Esophagus (tissue), 2 donors: ENCODE results near the gene A3GALT2. TPM values are rescaled to one million over a fixed set of nuclear protein-coding genes. Genes with fewer than 3 reads are reported as not detected.

Source experiments
- H3K27ac ChIP-seq, 2 donors: one replicate each; pipeline ENCODE4 v1.5.1; 2013; ENCODE audit warnings: low read depth in 2 of 2, mild to moderate bottlenecking in 2 of 2, inconsistent platforms in 1 of 2, low read length in 1 of 2, moderate library complexity in 1 of 2
- H3K27me3 ChIP-seq, 2 donors: one replicate each; pipeline ENCODE4 v1.6.1; 2013; ENCODE audit warnings: low read length in 2 of 2, control low read depth in 1 of 2, mild to moderate bottlenecking in 1 of 2; ENCODE audit not compliant: insufficient read depth in 2 of 2, control insufficient read depth in 1 of 2
- H3K36me3 ChIP-seq, 2 donors: one replicate each; pipeline ENCODE4 v1.6.1; 2013; ENCODE audit warnings: low read length in 1 of 2; ENCODE audit not compliant: control insufficient read depth in 2 of 2, insufficient read depth in 2 of 2
- H3K4me1 ChIP-seq, 2 donors: one replicate each; pipeline ENCODE4 v1.6.1; 2013; ENCODE audit warnings: low read length in 1 of 2; ENCODE audit not compliant: control insufficient read depth in 2 of 2, insufficient read depth in 2 of 2
- H3K4me3 ChIP-seq, 2 donors: one replicate each; pipeline ENCODE4 v1.5.1; 2013; ENCODE audit warnings: low read length in 2 of 2, mild to moderate bottlenecking in 2 of 2, low read depth in 1 of 2, moderate library complexity in 1 of 2
- H3K9me3 ChIP-seq, 2 donors: one replicate each; pipeline ENCODE4 v1.6.1; 2013; ENCODE audit warnings: mild to moderate bottlenecking in 2 of 2, low read depth in 1 of 2, low read length in 1 of 2, moderate library complexity in 1 of 2; ENCODE audit not compliant: control insufficient read depth in 2 of 2, insufficient read depth in 1 of 2
- WGBS, 2 donors: extraction: QIAGEN DNeasy Blood & Tissue Kit; methylation state at CpG; one replicate each; pipeline ENCODE4 v1.1.7; 2013; 5-methylcytosine and 5-hydroxymethylcytosine counted together
- polyA plus RNA-seq, 2 donors: library from polyadenylated mRNA; stranded (reverse); fragments of 200-250 nt; gene quantifications; one replicate each; pipeline ENCODE4 v1.2.3, GENCODE V29; 2013
- donor health status: healthy with polysubstance abuse.
- donor health status: Bipolar disorder and iron deficiency.

A3GALT2 gene
- under 1 TPM in 1 of 2 donors, not detected in 1; 0.04 TPM for polyA plus RNA-seq

DNA sequence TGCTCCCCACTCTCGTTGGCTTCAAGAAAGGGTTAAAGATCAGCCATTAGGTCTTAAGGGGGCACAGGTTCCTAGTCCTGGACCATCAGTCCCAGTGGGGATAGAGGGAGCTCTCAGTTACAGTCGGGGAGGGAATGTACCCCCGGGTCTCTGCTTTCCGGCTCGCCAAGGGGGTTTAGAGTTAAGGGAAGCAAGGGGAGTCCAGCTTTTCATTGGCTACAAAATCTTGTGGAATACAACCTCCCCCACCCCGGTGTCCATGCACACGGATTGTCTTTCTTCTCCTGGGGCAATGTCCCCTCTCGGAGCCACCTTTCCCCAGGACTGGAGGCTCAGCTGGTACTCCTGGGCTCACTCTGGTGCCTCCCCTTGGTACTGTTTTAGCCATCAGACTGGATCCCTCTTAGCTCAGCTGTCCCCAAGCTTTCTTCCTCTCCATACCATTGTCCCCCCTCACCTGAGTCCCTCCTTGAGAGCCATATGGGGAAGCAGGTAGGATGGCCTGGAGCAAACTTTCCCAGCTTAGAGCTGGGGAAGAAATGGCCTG, at the start of gene A3GALT2:
Gene A3GALT2, minus strand, starts transcription at position 480 of the 547 bp plus-strand sequence. Its CDS starts 0 bp downstream, at position 480.
- Histone ChIP-seq H3K36me3 (peaks cover 15 to 29% of the 10 kb centered on the region in 2 donors), H3K27ac (no peak within 1 kb of the TSS), H3K4me3 (no peak within 1 kb of the TSS), H3K9me3 (no peaks in the 10 kb centered on the region), H3K4me1 (no peaks in the 10 kb centered on the region), H3K27me3 (no peaks in the 10 kb centered on the region)
- 68 to 71% methylated on average over 8 of the region's 8 CpGs for WGBS, 2 donors

DNA sequence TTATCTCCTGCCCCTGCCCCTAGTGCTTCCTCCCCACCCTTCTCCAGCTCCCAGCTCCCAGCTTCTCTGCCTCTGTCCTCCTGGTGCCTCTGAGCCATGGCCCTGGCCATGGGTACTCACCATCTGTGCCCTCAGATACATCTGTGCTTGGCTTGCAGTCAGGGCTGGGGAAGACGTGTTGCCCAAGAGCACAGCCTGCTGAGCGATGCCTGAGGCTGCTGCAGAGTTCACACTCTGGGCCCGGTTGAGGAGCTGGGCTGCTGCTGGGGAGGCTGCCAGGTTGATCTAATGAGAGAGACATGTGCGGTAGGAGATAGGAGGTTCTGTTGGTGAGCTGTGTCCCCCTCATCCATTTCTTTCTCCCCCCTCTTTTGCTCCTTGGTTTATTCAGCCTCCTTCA, 49.4 kb upstream of the A3GALT2 start:
- Histone ChIP-seq H3K4me3 (no peak overlapping the region), H3K27me3 (no peaks in the 10 kb centered on the region), H3K36me3 (peaks cover 0 to 6% of the 10 kb centered on the region in 2 donors), H3K27ac (no peak overlapping the region), H3K4me1 (peaks cover 0 to 3% of the 10 kb centered on the region in 2 donors), H3K9me3 (no peaks in the 10 kb centered on the region)
- 58 to 62% methylated on average over 4 of the region's 4 CpGs for WGBS, 2 donors

DNA sequence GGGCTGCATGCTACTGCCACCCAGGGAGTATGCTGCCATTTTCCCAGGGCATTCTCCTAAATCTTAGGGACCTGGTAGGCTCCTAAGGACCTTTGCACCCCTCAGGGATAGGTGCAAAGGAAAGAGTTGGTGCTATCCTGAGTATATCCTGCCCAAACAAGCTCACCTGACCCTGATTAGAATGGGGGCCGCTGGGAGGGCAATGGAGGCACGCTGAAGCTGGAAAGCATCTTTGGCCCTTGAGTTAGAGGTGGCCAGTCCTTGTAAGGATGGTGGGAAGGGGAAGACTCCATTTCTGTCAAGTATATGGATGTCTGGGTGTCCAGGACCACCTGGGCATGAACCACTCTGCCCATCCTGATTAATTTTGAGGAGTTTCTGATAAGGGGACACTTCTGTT, 48.9 kb upstream of the A3GALT2 start:
- Histone ChIP-seq H3K27ac (no peak overlapping the region), H3K9me3 (no peaks in the 10 kb centered on the region), H3K27me3 (no peaks in the 10 kb centered on the region), H3K4me1 (peaks cover 0 to 3% of the 10 kb centered on the region in 2 donors), H3K36me3 (peaks cover 0 to 6% of the 10 kb centered on the region in 2 donors), H3K4me3 (no peak overlapping the region)
- WGBS, 2 donors: 52 to 90% methylated on average over 2 of the region's 2 CpGs

DNA sequence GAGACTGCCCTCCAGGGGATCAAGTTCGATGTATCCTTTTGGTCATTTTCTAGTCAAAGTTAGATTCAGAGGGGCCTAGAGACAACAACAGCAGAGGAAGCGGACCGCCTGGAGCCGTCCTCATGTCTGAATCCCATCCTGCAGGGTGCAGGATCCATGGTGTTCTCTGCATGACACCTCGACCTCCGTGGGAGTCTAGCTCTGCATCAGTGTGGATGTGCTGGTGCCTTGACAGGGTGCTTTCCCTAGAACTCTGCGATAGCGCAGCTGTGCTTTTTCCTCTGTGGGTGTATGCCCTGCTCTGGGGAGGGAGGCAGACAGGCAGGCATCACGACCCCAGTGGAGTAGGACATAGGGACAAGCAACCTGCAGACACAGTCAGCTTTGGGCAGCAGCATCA, 48.2 kb upstream of the A3GALT2 start:
- H3K9me3 ChIP-seq: no peaks in the 10 kb centered on the region
- H3K4me1 ChIP-seq: peaks cover 0 to 10% of the 10 kb centered on the region in 2 donors
- no peaks in the 10 kb centered on the region for H3K27me3 ChIP-seq
- peaks cover 0 to 6% of the 10 kb centered on the region in 2 donors for H3K36me3 ChIP-seq
- H3K4me3 ChIP-seq: no peak overlapping the region
- H3K27ac ChIP-seq: no peak overlapping the region
- 77 to 83% methylated on average over 9 of the region's 9 CpGs for WGBS, 2 donors

DNA sequence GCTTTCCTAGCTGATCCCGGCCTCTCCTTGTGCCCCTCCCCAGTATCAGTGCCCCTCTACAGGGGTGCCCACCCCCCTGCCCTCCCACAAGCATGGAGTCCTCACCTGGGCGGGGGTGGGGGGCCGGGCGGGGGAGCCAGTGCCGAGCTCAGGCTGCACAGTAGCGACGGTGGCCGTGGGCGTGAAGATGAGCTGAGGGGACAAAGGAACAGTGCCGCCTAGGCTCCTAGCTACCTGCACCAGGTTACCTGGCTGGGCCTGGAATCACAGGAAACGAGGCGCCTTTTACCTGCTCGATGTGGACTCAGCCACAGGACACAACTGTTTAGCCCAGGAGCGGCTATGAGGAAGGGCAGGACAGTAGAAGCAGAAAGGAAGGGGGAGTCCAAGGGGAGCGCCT, 47.5 kb upstream of the A3GALT2 start:
- Histone ChIP-seq H3K27me3 (no peaks in the 10 kb centered on the region), H3K36me3 (peaks cover 0 to 6% of the 10 kb centered on the region in 2 donors), H3K4me3 (no peak overlapping the region), H3K4me1 (peaks cover 0 to 10% of the 10 kb centered on the region in 2 donors), H3K9me3 (no peaks in the 10 kb centered on the region), H3K27ac (no peak overlapping the region)
- WGBS, 2 donors: 88 to 91% methylated on average over 15 of the region's 15 CpGs

DNA sequence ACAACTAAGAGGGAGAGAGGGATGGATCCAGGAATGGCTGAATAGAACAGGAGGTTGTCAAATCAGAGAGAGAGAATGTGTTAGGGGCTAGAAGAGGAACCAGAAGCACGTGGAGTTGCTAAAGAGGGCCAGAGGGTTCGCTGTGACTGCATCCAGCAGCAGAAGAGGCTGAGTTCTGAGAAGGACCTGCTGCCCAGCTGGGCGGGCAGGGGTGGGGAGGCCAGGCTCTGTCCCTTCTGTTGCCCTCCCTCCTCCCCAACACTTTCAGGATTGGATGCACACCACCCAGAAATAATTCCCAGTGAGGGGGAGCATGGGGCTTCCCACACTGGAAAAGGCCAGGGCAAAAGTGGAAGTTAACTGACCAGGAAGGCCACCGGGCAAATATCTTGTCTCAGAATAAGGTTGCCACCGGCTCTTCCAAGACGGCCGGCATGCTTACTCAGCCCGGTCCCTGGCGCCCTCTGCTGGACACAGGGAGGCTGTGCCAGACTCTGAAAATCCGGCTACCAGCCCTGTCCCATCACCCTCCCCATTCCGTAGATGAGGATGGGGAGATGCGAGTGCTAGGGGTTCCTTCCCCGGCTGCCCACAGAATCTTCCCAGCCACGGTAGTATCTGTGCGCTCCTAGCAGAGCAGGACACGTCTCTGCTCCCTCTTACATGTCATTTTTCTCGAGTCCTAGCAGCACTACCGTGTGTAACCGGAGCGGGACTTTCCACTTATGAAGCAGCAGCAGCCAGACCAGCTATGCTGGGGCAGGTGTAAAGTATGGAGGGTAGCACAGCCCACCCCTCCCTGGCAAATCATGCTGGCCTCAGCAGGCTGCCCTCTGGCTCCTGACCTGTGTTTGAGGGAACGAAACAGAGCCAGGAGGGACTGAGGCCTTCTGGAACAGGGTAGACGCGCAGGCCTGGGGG, 46.8 kb upstream of the A3GALT2 start:
- H3K4me3 ChIP-seq: no peak overlapping the region
- 32 to 33% methylated on average over 23 of the region's 23 CpGs for WGBS, 2 donors
- H3K9me3 ChIP-seq: no peaks in the 10 kb centered on the region
- peaks cover 0 to 6% of the 10 kb centered on the region in 2 donors for H3K36me3 ChIP-seq
- H3K27me3 ChIP-seq: no peaks in the 10 kb centered on the region
- peak overlapping the region in 1 of 2 donors; percentile 48 for H3K27ac ChIP-seq
- H3K4me1 ChIP-seq: peaks cover 0 to 10% of the 10 kb centered on the region in 2 donors

DNA sequence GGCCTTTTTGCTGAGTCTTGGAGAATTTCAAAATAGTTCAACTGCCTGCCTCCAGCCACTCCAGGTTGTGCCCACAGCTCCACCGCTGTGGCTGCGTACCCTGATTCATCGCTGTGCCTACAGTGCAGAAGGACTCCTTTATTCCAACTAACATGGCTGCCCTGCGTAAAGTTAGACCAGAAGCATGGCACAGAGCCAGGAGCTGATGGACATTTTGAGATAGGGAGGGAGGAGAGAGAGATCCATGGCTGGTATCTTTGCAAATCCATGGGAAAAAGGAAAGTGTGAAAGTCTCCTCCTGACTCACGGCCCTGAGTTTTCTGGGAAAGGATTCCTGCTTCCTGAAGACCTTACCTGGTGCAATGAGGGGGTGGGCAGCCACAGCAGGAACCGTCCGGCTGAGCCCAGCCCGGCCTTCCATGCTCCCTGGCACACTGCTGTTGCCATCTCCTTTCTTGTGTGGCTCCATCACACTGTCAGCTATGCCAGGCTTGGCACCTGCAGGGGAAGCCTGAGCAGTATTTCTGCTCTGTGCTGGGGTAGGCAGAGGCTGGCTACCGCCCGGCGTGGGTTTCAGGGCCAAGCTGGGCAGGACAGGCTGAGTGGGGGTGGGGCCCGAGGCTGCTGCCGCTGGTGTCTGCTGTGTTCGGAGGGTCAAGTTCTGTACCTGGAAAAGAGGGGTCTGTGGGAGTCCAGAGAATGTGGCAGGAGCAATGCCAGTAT, 46.0 kb upstream of the A3GALT2 start:
- Histone ChIP-seq H3K36me3 (peaks cover 0 to 3% of the 10 kb centered on the region in 2 donors), H3K9me3 (no peaks in the 10 kb centered on the region), H3K4me3 (no peak overlapping the region), H3K4me1 (peaks cover 0 to 10% of the 10 kb centered on the region in 2 donors), H3K27me3 (no peaks in the 10 kb centered on the region), H3K27ac (no peak overlapping the region)
- 76 to 77% methylated on average over 14 of the region's 14 CpGs for WGBS, 2 donors

DNA sequence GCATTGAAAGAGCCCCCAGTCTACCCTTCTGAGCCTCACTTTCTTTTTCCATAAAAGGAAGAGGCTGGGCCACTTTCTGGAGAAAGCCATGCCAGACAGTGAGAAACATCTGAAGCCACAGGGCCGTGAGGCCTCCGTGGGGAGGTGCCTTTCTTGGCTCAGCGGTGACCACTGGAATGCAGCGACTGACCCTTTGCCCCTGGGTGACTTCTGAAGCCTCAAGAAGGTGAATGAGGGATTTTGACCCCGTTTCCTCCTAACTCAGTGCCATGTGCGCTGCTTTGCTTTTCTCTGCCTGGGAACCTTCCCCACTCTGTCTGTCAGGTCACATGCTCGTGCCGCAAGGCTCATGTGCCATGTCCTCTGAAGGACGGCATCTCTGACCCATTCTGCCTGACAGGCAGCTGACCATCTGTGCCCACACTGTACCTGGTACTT, 44.7 kb upstream of the A3GALT2 start:
- WGBS, 2 donors: 60 to 63% methylated on average over 9 of the region's 9 CpGs
- Histone ChIP-seq H3K36me3 (no peaks in the 10 kb centered on the region), H3K27ac (peak overlapping the region in 1 of 2 donors; percentile 72), H3K27me3 (no peaks in the 10 kb centered on the region), H3K4me1 (peaks cover 0 to 10% of the 10 kb centered on the region in 2 donors), H3K4me3 (no peak overlapping the region), H3K9me3 (no peaks in the 10 kb centered on the region)

DNA sequence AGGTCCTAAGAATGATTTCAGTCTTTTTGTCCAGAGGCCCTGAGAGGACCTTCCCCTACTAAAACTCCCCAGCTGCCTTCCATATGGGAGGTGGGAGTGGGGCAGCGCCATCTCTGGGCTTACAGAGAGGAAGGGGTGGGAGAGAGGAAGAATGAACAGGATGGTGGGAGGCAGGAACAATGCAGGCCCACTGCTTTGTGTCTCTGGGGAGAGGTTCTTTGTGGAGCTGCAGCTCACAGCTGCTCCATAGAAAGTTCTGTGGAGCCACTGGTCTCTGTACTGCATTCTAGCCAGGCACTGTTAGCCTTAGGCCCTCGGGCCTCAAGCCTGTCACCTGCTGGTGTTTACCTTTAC, 43.6 kb upstream of the A3GALT2 start:
- 26 to 36% methylated on average over 2 of the region's 2 CpGs for WGBS, 2 donors
- H3K4me1 ChIP-seq: peaks cover 0 to 10% of the 10 kb centered on the region in 2 donors

More for the DNA sequence above, 43.6 kb upstream of the A3GALT2 start:
- Histone ChIP-seq H3K27me3 (no peaks in the 10 kb centered on the region), H3K9me3 (no peaks in the 10 kb centered on the region), H3K4me3 (no peak overlapping the region), H3K36me3 (no peaks in the 10 kb centered on the region), H3K27ac (peak overlapping the region; percentile 62 to 66)
